HCT116 (cell line): ENCODE data around the gene FER. TPM values are rescaled to one million over a fixed set of nuclear protein-coding genes. Genes with fewer than 3 reads are reported as not detected.
A peak's percentile ranks its signal among the peaks of the same experiment; 100 is the strongest.

Experiments
- ATAC-seq: fragments of 200-7000 bp; cut with Tn5 transposase; 2 replicates; pipeline ENCODE4 v1.9.1; 2020; ENCODE audit warnings: mild to moderate bottlenecking, moderate library complexity
- BruUV-seq: library from RNA; stranded (reverse); fragments of 400-500 nt; replicated peaks from 2 replicates; lab custom pipeline; 2021; lab: Mats Ljungman, UMichigan
- CTCF ChIA-PET: fragments of 300-600 bp; sonication (Branson Sonifier 250); formaldehyde crosslinking; loops from one replicate; lab custom pipeline; 2021; ENCODE audit warnings: antibody characterized with exemption; lab: Charles Lee
- POLR2A ChIA-PET: fragments of 300-600, 350-600 bp; sonication (Branson Sonifier 250); formaldehyde crosslinking; loops from one replicate; lab custom pipeline; 2021; ENCODE audit warnings: antibody characterized with exemption; lab: Charles Lee
- RAD21 ChIA-PET, 2 experiments: fragments of 300-600 bp; sonication (Branson Sonifier 250); formaldehyde crosslinking; loops; one replicate each; lab custom pipeline; 2023; ENCODE audit warnings: low total read pairs in 2 of 2; ENCODE audit not compliant: uncharacterized antibody in 2 of 2, unreplicated experiment in 2 of 2, low non-redundant PET in 1 of 2; lab: Charles Lee
- DNase-seq: peaks from one replicate; pipeline ENCODE4 v3.0.0-alpha.2; 2010; ENCODE audit warnings: low read depth, low spot score
- H2AFZ ChIP-seq: fragments of 200-600 bp; shearing (Covaris generic), sonication (generic); 2 replicates; pipeline ENCODE4 v1.6.1; 2017; ENCODE audit warnings: low read depth, mixed run types, mixed read lengths, antibody characterized with exemption, low read length; ENCODE audit not compliant: poor library complexity, severe bottlenecking
- H3K27ac ChIP-seq: 2 replicates; pipeline ENCODE4 v1.5.1; 2012; ENCODE audit warnings: low read depth, low read length
- H3K27me3 ChIP-seq: fragments of 200-600 bp; sonication (generic); 2 replicates; pipeline ENCODE4 v1.6.1; 2016; ENCODE audit warnings: mixed run types, low read length, mixed read lengths; ENCODE audit not compliant: insufficient read depth
- H3K36me3 ChIP-seq, 2 experiments: fragments of 200-500 bp in 1 of 2; fragments of 200-600 bp in 1 of 2; sonication (Bioruptor generic) in 1 of 2; sonication (generic) in 1 of 2; 2 replicates each; pipeline versions ENCODE4 v1.5.1 to v1.6.1; 2014 to 2016; ENCODE audit warnings: low read length in 2 of 2, inconsistent platforms in 1 of 2, mixed read lengths in 1 of 2, mixed run types in 1 of 2; ENCODE audit not compliant: insufficient read depth in 2 of 2, control insufficient read depth in 1 of 2
- H3K4me1 ChIP-seq, 2 experiments: fragments of 200-600 bp in 1 of 2; sonication (generic) in 1 of 2; 2 replicates each; pipeline versions ENCODE4 v1.5.1 to v1.6.1; 2012 to 2017; ENCODE audit warnings: low read length in 2 of 2, inconsistent platforms in 1 of 2, mild to moderate bottlenecking in 1 of 2, mixed read lengths in 1 of 2, mixed run types in 1 of 2, moderate library complexity in 1 of 2; ENCODE audit not compliant: insufficient read depth in 2 of 2, control insufficient read depth in 1 of 2
- H3K4me2 ChIP-seq: fragments of 200-600 bp; sonication (generic); 2 replicates; pipeline ENCODE4 v1.6.1; 2017; ENCODE audit warnings: mixed run types, low read length, mixed read lengths
- H3K4me3 ChIP-seq, 2 experiments: fragments of 200-600 bp in 1 of 2; sonication (generic) in 1 of 2; replicated peaks in 1 of 2; 2 replicates each; pipeline ENCODE4 v1.5.1; 2011 to 2016; ENCODE audit warnings: low read length in 2 of 2, control low read depth in 1 of 2, low read depth in 1 of 2, mild to moderate bottlenecking in 1 of 2, mixed read lengths in 1 of 2, mixed run types in 1 of 2
- H3K79me2 ChIP-seq: fragments of 200-600 bp; sonication (generic); 2 replicates; pipeline ENCODE4 v1.6.1; 2017; ENCODE audit warnings: mild to moderate bottlenecking, mixed run types, low read length, moderate library complexity, mixed read lengths; ENCODE audit not compliant: insufficient read depth
- H3K9ac ChIP-seq: fragments of 200-600 bp; sonication (generic); 2 replicates; pipeline ENCODE4 v1.6.1; 2016; ENCODE audit warnings: low read length, mixed read lengths
- H3K9me2 ChIP-seq: fragments of 200-600 bp; sonication (generic), shearing (Covaris generic); 2 replicates; pipeline ENCODE4 v1.6.1; 2017; ENCODE audit warnings: mixed run types, mild to moderate bottlenecking, moderate library complexity; ENCODE audit not compliant: insufficient read depth
- H3K9me3 ChIP-seq, 2 experiments: fragments of 200-500 bp in 1 of 2; fragments of 200-600 bp in 1 of 2; sonication (Bioruptor generic) in 1 of 2; sonication (generic) in 1 of 2; 2 replicates each; pipeline ENCODE4 v1.6.1; 2014 to 2017; ENCODE audit warnings: low read length in 2 of 2, mixed read lengths in 2 of 2, inconsistent platforms in 1 of 2, low read depth in 1 of 2, mild to moderate bottlenecking in 1 of 2, mixed run types in 1 of 2, moderate library complexity in 1 of 2; ENCODE audit not compliant: control insufficient read depth in 1 of 2, insufficient read depth in 1 of 2
- H4K20me1 ChIP-seq: fragments of 200-600 bp; sonication (generic), shearing (Covaris generic); 2 replicates; pipeline ENCODE4 v1.6.1; 2017; ENCODE audit warnings: mixed run types, mild to moderate bottlenecking, moderate library complexity; ENCODE audit not compliant: insufficient read depth
- EGR1 ChIP-seq: IDR thresholded peaks from 2 replicates; pipeline ENCODE4 v1.6.1; 2012; ENCODE audit warnings: low read depth
- FOSL1 ChIP-seq: IDR thresholded peaks from 2 replicates; pipeline ENCODE4 v1.6.1; 2012; ENCODE audit warnings: low read depth
- MAX ChIP-seq: IDR thresholded peaks from 2 replicates; pipeline ENCODE4 v1.6.1; 2012
- POLR2AphosphoS5 ChIP-seq: IDR thresholded peaks from 2 replicates; pipeline ENCODE4 v1.6.1; 2011; ENCODE audit warnings: mild to moderate bottlenecking, low read depth, low read length, moderate library complexity
- SRF ChIP-seq: IDR thresholded peaks from 2 replicates; pipeline ENCODE4 v1.6.1; 2012; ENCODE audit warnings: low read depth
- TCF7L2 ChIP-seq: IDR thresholded peaks from 2 replicates; pipeline ENCODE4 v1.7.0; 2011; ENCODE audit warnings: borderline replicate concordance, inconsistent platforms; ENCODE audit not compliant: insufficient read depth, insufficient read length; ENCODE audit errors: extremely low read depth
- ZNF274 ChIP-seq: fragments of 200-500 bp; sonication (Bioruptor generic); IDR thresholded peaks from 2 replicates; pipeline ENCODE4 v1.6.1; 2014; ENCODE audit warnings: mild to moderate bottlenecking, low read depth, low read length, inconsistent platforms
- intact Hi-C: fragments of 100-400 bp; cut with micrococcal nuclease; formaldehyde crosslinking; loops from 2 replicates; pipeline ENCODE4 v1.10.0; 2022
- total RNA-seq: library from RNA; stranded (reverse); gene quantifications from one replicate; pipeline ENCODE4 v1.2.1, GENCODE V29; 2021; ENCODE audit not compliant: unreplicated experiment
- TF ChIP-seq, protein P1 (sequence below): IDR thresholded peaks from 2 replicates; pipeline ENCODE4 v1.6.1; 2012; ENCODE audit warnings: low read depth

The FER gene
- total RNA-seq, 1 experiment from 2014 or later = 32.0 TPM

- TF ChIP-seq, protein P1, sequence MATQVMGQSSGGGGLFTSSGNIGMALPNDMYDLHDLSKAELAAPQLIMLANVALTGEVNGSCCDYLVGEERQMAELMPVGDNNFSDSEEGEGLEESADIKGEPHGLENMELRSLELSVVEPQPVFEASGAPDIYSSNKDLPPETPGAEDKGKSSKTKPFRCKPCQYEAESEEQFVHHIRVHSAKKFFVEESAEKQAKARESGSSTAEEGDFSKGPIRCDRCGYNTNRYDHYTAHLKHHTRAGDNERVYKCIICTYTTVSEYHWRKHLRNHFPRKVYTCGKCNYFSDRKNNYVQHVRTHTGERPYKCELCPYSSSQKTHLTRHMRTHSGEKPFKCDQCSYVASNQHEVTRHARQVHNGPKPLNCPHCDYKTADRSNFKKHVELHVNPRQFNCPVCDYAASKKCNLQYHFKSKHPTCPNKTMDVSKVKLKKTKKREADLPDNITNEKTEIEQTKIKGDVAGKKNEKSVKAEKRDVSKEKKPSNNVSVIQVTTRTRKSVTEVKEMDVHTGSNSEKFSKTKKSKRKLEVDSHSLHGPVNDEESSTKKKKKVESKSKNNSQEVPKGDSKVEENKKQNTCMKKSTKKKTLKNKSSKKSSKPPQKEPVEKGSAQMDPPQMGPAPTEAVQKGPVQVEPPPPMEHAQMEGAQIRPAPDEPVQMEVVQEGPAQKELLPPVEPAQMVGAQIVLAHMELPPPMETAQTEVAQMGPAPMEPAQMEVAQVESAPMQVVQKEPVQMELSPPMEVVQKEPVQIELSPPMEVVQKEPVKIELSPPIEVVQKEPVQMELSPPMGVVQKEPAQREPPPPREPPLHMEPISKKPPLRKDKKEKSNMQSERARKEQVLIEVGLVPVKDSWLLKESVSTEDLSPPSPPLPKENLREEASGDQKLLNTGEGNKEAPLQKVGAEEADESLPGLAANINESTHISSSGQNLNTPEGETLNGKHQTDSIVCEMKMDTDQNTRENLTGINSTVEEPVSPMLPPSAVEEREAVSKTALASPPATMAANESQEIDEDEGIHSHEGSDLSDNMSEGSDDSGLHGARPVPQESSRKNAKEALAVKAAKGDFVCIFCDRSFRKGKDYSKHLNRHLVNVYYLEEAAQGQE = no peak
- TF ChIP-seq SRF (no peak), ZNF274 (no peak), TCF7L2 (no peak)
Observed at GRCh38 chr5:108748401-108749127, 867 bp downstream of the FER start (continued).

DNA sequence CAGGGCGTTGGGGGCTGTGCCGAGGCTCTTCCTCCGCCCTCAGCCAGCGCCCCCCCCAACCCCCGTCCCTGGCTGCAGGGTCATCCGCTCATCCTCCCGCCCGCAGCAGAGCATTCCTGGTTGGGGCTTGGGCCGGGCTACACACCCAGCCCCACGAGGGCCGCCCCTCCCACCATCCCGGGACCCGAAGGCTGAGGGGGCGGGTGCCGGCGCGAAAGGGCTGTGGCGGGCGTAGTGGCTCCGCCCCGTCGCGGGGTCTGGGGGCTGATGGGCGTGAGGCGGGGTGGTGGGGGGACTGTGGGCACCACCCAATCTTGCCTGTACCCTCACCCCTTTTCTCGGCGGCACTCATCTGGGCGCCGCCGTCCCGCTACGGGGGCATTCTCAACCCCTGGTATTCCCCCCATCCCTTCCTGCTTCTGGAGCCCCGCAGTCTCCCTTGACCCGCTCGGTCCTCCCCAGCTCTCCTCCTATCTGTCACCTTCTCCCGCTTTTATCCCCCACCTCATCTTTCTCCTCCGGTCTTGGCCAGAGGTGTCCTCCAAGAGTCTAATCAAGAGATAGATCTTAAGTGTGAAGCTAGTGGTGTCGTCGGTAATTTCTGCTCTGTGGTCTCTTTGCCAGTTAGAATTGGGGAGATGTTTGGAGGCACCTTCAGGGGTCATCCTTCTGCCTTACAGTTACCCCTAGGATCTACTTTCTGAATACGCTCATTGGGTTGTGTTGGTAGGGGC lies 1.6 kb downstream of the FER start:
- no TSS peak for BruUV-seq
- Histone ChIP-seq H3K9me2 (no peaks in the 10 kb centered on the region), H3K9me3 (no peaks in the 10 kb centered on the region), H3K4me2 (peak overlapping the region; percentile 87), H3K4me1 (peaks cover 15 to 36% of the 10 kb centered on the region in 2 experiments), H3K27me3 (no peaks in the 10 kb centered on the region), H3K9ac (peak overlapping the region; percentile 92), H3K36me3 (no peaks in the 10 kb centered on the region), H3K27ac (peak overlapping the region; percentile 40; the same call in 1 of the 2 replicates), H3K4me3 (peak overlapping the region; percentile 80 to 86), H3K79me2 (no peaks in the 10 kb centered on the region), H4K20me1 (no peaks in the 10 kb centered on the region), H2AFZ (no peak overlapping the region)
- TF ChIP-seq POLR2AphosphoS5 (peak; percentile 43; the same call in 1 of the 2 replicates), FOSL1 (no peak), MAX (0 out of 2 replicates have a peak, but pooled peaks have one; percentile 26), EGR1 (peak; percentile 49; the same call in 1 of the 2 replicates)
- intact Hi-C loops = loop anchor here (5.0 kb wide), 1 partner anchor 43 kb away; no protein-coding TSS in a partner anchor
- POLR2A ChIA-PET = interaction anchor here (1.0 to 2.7 kb wide), 2 partner anchors 20 to 21 kb away, joined by 3 to 13 read pairs; no protein-coding TSS in a partner anchor
- ATAC-seq (peak; percentile 61), DNase-seq (no peak)
- RAD21 ChIA-PET = no interaction called here
- CTCF ChIA-PET = no interaction called here
